Renal pelvis (tissue), 12 donors: ENCODE results near the gene PRIM2. TPM values are rescaled to one million over a fixed set of nuclear protein-coding genes. Genes with fewer than 3 reads are reported as not detected.
"Not testable (repeated sequence)": the region's sequence is repeated elsewhere in the genome, so short reads cannot be mapped to it uniquely, and the experiment has no call there.

Source experiments
- DNase-seq: peaks from one replicate; pipeline ENCODE4 v3.0.0-alpha.2; 2013
- long read RNA-seq, 16 experiments: transcript quantifications; one replicate each; lab custom pipeline, GENCODE V29; 2026
- polyA plus RNA-seq, 3 donors: library from polyadenylated mRNA; unstranded; fragments of 120-200 nt; gene quantifications; one replicate each; pipeline ENCODE4 v1.2.1, GENCODE V29; 2013; ENCODE audit not compliant: insufficient read length in 3 of 3

PRIM2 gene
- 10 to 100 TPM; 16.5 to 17.8 (median 16.6) TPM for polyA plus RNA-seq
- long read RNA-seq, donor 1, partial matches to known transcripts, result 0 of 3 reads
- long read RNA-seq, donor 1, other reads (novel, unspliced or antisense), result 0 of 3 reads
- long read RNA-seq, donor 2, partial matches to known transcripts, result 0 of 4 reads
- long read RNA-seq, donor 2, other reads (novel, unspliced or antisense), result 0 of 4 reads
- long read RNA-seq, donor 3, partial matches to known transcripts, result 0 of 4 reads
- long read RNA-seq, donor 3, other reads (novel, unspliced or antisense), result 0 of 4 reads
- long read RNA-seq, donor 4, partial matches to known transcripts, result 0 of 3 reads
- long read RNA-seq, donor 4, other reads (novel, unspliced or antisense), result 0 of 3 reads
- long read RNA-seq, donor 5, partial matches to known transcripts, result 0 of 4 reads
- long read RNA-seq, donor 5, other reads (novel, unspliced or antisense), result 0 of 4 reads
- long read RNA-seq, donor 6, result 0 reads
- long read RNA-seq, donor 7, partial matches to known transcripts, result 0 of 1 reads
- long read RNA-seq, donor 7, other reads (novel, unspliced or antisense), result 0 of 1 reads
- long read RNA-seq, donor 8, partial matches to known transcripts, result 0 of 3 reads
- long read RNA-seq, donor 8, other reads (novel, unspliced or antisense), result 0 of 3 reads
- long read RNA-seq, donor 9, partial matches to known transcripts, result 0 of 3 reads
- long read RNA-seq, donor 9, other reads (novel, unspliced or antisense), result 0 of 3 reads
- long read RNA-seq, donor 10, partial matches to known transcripts, result 0 of 1 reads
- long read RNA-seq, donor 10, other reads (novel, unspliced or antisense), result 0 of 1 reads
- long read RNA-seq, donor 11, result 0 reads
- long read RNA-seq, donor 12, partial matches to known transcripts, result 0 of 5 reads
- long read RNA-seq, donor 12, other reads (novel, unspliced or antisense), result 0 of 5 reads
- long read RNA-seq, donor 13, result 0 reads
- long read RNA-seq, donor 14, partial matches to known transcripts, result 0 of 2 reads
- long read RNA-seq, donor 14, other reads (novel, unspliced or antisense), result 0 of 2 reads
- long read RNA-seq, donor 15, partial matches to known transcripts, result 0 of 4 reads
- long read RNA-seq, donor 15, other reads (novel, unspliced or antisense), result 0 of 4 reads
- long read RNA-seq, donor 16, partial matches to known transcripts, result 11 of 13 reads
- long read RNA-seq, donor 16, other reads (novel, unspliced or antisense), result 0 of 13 reads

DNA sequence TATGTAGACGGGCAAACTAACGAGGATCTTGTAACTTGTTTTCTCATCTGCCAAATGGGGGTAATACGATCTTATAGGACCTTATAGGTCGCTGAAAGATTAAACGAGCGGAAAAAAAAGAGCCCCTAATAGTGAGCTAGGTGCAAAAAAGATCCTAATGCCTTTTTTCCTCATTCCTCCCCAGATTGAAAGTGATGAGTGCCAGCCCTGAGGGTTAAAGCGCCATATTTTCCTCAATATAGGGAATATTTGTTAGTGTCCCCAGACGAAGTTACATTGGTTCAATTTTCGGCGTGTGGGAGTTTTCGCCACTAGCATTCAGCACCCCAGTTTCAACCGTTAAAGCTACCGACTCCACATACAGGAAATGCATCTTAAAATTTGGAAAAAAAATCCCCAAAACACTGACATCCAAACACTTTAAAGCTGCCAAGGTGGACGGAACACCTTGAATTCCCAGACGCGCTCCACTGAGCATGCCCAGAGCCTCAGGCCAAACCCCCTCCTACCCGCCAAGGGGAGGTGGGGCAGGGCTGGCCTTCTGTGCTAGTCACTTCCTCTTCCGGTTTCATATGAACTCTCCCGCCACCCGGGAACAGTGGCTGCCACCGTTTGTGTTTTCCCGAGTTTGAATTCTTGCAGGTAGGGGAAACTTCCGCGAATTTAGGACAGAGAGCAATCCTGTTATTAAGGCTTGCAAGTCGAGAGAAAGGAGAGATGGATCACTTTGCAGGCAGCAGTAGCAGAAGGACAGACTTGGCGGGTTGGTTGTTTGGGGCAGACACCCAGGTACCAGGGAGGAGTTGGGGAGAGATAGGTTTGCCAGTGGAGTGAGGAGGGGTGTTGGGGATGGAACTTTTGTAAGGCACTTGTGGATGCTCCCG, at the start of gene PRIM2:
Gene PRIM2, plus strand, starts transcription at position 571 of the 884 bp plus-strand sequence. CDS start 816 bp downstream, outside the sequence.
- DNase-seq, result peak; percentile 85

GRCh38 chr6:57268294-57268640, 49.2 kb upstream of the PRIM2 start:
- no peak for DNase-seq

- not testable (repeated sequence) for DNase-seq
Measured at GRCh38 chr6:57274113-57274824, 43.2 kb upstream of the PRIM2 start.

DNA sequence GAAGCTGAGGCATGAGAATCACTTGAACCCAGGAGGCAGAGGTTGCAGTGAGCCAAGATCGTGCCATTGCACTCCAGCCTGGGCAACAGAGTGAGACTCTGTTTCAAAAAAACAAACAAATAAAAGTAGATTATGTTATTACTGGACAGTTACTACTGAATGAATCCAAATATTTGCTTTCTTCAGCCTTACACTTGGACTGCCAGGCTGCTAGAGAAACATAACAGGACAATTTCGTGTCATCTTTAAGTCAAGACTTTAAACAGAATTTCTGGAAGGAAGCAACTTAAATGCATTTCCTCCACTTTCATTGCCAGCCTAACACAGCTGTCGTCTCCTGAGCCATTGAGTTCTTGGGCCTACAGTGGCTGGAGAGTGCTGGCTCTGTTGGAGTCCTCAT, 42.0 kb upstream of the PRIM2 start:
- no peak for DNase-seq

GRCh38 chr6:57276946-57277345, 40.5 kb upstream of the PRIM2 start:
- DNase-seq, result no peak

- DNase-seq, result no peak
Measured at GRCh38 chr6:57278570-57278969, 38.9 kb upstream of the PRIM2 start.

DNA sequence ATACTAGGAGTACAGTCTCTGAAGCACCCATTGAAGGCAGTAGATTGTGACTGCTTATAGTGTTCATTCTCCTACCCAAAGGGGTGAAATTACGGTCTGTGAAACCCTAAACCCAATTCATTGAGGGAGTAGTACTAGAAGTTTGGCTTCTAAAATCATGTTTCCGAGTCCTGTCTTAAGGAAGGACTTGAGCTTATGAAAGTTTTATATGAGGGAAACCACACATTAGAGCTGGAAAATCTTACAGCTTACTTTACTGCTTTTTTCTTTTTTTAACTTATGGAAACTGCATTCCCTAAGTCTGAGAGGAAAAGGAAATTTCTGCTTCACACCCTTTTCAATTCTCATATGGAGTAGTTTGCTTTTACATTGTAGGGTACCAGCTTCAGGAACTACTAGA, 38.4 kb upstream of the PRIM2 start:
- no peak for DNase-seq

DNA sequence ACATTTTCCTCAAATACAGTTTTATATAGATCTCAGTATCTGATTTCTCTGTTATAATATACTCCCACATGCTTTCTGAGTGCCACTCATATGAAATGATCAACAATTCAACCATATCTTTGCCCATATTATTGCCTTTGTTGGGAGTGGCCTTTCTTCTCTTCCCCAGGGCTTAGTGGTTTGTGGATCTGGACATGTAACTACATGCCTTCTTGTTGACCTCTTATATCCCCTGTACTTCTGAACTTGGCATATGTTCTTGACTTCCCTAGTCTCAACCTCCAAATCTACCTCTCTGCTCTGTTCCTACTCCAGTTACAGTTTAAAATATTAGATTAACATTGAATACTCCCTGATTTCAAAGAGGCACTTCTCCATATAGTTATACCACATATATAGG, 34.3 kb upstream of the PRIM2 start:
- DNase-seq, result no peak

- peak; percentile 77 for DNase-seq
Measured at GRCh38 chr6:57283911-57284455, 33.4 kb upstream of the PRIM2 start.

DNA sequence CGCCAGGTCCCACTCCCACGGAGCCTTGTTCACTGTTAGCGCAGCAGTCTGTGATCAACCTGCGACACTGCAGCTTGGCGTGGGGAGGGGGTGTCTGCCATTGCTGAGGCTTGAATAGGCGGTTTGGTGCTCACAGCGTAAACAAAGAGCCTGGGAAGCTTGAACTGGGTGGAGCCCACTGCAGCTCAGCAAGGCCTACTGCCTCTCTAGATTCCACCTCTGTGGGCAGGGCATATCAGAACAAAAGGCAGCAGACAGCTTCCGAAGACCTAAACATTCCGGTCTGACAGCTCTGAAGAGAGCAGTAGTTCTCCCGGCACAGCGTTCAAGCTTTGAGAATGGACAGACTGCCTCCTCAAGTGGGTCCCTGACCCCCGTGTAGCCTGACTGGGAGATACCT, 29.3 kb upstream of the PRIM2 start:
- DNase-seq, result not testable (repeated sequence)

DNA sequence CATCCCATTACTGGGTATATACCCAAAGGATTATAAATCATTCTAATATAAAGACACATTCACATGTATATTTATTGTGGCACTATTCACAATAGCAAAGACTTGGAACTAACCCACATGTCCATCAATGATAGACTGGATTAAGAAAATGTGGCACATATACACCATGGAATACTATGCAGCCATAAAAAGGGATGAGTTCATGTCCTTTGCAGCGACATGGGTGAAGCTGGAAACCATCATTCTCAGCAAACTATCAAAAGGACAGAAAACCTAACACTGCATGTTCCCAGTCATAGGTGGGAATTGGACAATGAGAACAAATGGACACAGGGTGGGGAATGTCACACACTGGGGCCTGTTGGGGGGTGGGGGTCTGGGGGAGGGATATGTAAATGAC, 24.0 kb upstream of the PRIM2 start:
- DNase-seq, result not testable (repeated sequence)

- no peak for DNase-seq
Measured at GRCh38 chr6:57294862-57295445, 22.5 kb upstream of the PRIM2 start.

DNA sequence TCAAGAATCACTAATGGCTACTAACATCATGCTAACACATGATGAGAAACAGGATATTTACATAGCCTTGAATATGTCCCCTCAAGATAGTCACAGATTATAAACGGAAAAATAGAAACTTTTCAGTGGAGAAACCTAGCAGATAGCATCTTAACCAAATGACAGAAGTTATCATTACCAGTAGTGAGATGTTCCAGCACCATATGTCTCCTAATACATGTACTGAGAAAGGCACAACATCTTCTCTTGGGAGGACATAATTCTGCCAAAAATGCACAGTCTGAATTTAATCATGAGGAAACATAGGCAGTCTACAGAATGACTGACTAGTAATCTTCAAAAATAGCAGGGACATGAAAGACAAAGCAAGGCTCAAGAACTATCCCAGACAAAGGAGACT, 19.9 kb upstream of the PRIM2 start:
- DNase-seq, result no peak

- DNase-seq, result no peak
Measured at GRCh38 chr6:57298741-57299140, 18.7 kb upstream of the PRIM2 start.

GRCh38 chr6:57301757-57302156, 15.7 kb upstream of the PRIM2 start:
- DNase-seq, result no peak

GRCh38 chr6:57302477-57302876, 15.0 kb upstream of the PRIM2 start:
- DNase-seq, result no peak

DNA sequence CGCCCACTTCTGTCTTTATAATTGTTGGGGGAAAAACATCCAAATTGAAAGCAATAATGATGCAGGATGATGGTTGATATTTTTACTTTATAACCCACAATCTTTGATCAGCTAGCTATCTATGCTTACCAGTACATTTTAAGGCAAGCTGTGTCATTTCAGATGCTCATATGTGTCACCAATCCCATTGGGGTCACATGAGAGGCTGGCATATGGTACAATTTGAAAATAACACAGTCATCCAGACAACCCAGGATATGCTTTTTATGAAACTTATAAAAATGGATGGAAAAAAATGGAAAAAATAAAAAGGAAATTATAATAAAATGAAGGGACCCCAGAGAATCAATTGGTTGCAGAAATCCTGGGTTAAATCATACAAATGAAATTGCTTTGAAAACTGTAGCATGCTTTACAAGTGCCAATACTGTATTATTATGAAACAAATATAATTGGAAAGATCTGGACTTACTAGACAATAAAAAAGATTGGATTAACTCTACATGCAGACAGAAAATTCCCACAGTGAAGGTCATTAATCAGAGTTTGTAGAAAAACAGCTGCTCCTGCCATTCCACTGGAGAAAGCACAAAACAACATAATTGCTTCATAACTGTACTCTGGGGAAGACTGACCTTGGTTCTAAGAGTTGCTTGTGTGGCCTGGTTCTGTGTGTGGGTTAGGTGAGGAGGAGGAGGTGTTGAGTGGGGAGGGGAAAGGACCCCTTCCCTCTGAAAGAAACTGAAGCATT, 13.3 kb upstream of the PRIM2 start:
- DNase-seq, result peak; percentile 63

DNA sequence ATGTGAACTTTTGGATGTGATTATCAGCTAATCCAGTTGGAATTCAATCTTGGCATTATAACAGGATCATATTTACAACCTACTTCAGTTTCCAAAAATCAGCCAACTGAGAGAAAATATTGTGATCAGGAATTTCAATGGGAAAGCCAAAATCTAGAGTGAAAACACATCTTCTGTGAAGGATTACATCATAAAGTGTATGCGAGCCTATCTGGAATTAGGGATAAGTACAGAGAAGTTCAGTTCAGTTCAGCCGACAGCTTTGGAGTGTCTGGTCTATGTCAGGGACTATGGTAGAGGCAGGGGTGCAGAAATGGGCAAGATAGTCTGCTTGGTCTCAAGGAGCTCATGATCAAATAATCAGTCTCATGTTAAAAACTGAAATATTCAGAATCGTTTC, 12.3 kb upstream of the PRIM2 start:
- no peak for DNase-seq

- no peak for DNase-seq
Measured at GRCh38 chr6:57305761-57306160, 11.7 kb upstream of the PRIM2 start.
